Erythroblast (primary cell): ENCODE results near the gene UBA3.

Source experiments
- GATA1 ChIP-seq: IDR thresholded peaks from 2 replicates; pipeline ENCODE4 v1.6.1; 2011; ENCODE audit warnings: low read depth, mild to moderate bottlenecking, control low read depth, low read length, moderate library complexity
- POLR2A ChIP-seq: IDR thresholded peaks from 2 replicates; pipeline ENCODE4 v1.6.1; 2011; ENCODE audit warnings: mild to moderate bottlenecking, low read length

- TF ChIP-seq POLR2A (no peak), GATA1 (no peak)
These were observed 48.3 kb upstream of the UBA3 start for GRCh38 chr3:69128509-69128908.
